Body of pancreas (tissue), 4 donors: ENCODE measurements around the gene ZEB2.

Experiments
- CTCF ChIP-seq, 7 experiments: fragments of 450-650 bp in 4 of 7; fragments of 200-600 bp in 3 of 7; sonication (generic) in 3 of 7; IDR thresholded peaks; one replicate each; pipeline ENCODE4 v1.5.1; 2016 to 2019; ENCODE audit warnings: antibody characterized with exemption in 7 of 7
- POLR2A ChIP-seq, 3 donors: fragments of 450-650 bp; IDR thresholded peaks; one replicate each; pipeline ENCODE4 v1.6.1; 2016; ENCODE audit warnings: antibody characterized with exemption in 3 of 3, mild to moderate bottlenecking in 2 of 3

GRCh38 chr2:144452169-144452988 lies 67.5 kb downstream of the ZEB2 start:
- TF ChIP-seq CTCF (IDR thresholded peaks at IDR 0.05) (peak in 2 of 7 experiments; percentile 9 to 21), POLR2A (IDR thresholded peaks at IDR 0.05) (no peak)
